Stimulated activated CD8-positive, alpha-beta memory T cell treated with anti-CD3 and anti-CD28 coated beads, Interleukin-15, amount 100 ng/mL, for 48 hours (primary cell): ENCODE measurements around the gene KPNA5.
"Not testable (repeated sequence)": the region's sequence is repeated elsewhere in the genome, so short reads cannot be mapped to it uniquely, and the experiment has no call there.

Experiments used
- DNase-seq, 2 donors: peaks; one replicate each; pipeline ENCODE4 v3.0.0-alpha.2; 2020; ENCODE audit warnings: low read depth in 2 of 2

The KPNA5 gene

DNA sequence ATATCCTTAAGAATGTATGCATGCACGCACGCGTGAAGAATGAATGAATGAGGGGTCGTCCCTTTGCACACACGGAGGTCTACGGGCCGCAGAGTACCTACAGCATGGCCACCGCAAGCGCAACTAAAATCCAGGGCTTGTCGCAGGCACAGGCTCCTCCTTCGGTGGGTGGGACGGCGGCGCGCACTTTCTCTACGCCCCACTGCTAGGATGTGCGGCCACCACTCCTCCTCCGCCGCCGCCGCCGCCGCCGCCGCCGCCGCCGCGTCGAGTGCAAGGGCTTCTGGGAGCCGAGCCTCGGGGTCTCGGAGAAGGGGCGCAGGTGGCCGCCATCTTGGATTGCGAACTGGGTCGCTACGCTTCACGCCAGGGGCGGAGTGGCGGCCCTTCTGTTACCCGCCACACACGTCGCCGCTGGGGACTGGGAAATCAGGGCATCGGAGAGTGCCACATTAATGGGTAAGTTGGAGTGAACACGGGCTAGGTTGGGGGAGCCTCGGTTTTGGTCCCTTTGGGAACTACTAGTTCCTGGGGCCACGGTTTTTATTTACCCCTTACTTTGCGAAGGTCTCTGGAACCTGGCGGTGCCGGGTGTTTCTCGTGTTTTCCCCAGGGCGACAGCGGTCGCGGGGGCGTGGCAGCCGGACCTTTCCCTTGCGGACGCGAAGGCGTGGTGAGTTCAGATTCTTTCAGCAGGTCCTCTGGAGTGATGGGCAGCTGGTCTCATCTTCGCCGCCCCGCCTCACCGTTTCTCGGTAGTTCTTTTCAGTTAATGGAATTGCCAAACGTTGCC, at the start of gene KPNA5:
Gene KPNA5 (plus strand): TSS at position 332 of the 793 bp plus-strand sequence. CDS start 124 bp downstream, at position 456.
- peak; percentile 85 to 91 for DNase-seq

DNA sequence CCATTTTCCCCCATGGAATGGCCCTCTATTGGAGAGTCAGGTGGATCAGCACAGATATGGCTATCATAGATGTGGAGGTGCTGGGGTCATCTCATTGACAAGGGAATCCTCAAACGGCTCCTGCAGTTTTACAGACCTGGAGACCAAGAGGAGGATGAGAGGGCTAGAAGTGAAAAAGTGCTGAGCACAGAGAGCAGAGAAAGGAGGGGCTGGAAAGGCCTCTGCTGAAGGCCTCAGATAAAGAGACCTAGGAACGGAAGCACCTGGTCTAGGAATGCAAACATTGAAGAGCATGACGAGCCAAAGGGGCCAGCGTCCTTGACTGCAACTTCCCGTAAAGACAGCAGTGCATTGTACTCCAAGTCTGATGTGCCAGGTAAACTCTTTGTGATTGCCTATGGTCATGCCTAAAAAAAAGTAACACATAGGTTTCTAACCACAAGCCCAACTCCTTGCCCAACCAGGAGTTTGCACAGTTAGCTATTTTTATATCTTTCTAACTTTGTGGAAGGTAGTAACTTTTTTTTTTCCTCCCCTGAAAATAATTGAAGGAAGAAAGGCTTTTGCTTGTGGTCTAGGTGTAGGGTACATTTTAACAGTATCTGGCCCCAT, 49.5 kb upstream of the KPNA5 start:
- no peak for DNase-seq

DNA sequence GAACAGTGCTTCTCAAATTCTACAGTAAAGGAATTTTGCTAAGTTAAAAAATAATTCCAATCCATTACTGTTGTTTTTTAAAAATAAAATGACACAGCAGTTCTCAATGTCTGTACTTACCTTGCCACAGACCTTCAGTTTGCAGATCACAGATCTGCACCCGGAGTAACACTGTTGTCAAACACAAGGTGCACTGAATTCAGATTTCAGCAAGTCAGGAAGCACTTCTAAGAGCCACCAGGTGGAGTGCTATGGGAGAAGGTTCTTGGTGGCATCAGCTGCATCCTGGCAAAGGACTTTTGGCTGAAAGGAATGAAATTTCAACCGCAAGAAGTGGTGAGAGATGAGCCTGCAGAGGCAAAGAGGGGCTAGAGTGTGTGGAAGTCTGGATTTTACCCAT, 47.3 kb upstream of the KPNA5 start:
- DNase-seq: no peak

DNA sequence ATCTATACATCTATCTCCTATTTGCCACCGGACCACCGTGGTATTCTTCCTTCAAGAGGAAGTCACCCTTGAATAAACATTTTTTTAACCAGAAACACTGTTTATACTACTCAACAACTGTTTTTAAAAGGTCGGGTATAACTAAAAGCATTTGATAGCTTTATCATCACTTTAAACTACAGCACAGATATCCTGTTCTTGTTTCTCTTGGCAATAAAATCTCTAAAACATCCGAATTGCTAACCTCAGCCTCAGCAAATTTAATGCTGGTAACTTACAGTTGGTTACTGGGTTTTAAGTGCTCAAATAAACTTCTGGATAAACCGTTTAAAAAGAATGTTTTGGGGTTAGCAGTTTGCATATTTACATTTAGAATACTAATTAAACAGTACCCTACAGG, 32.9 kb upstream of the KPNA5 start:
- no peak for DNase-seq

DNA sequence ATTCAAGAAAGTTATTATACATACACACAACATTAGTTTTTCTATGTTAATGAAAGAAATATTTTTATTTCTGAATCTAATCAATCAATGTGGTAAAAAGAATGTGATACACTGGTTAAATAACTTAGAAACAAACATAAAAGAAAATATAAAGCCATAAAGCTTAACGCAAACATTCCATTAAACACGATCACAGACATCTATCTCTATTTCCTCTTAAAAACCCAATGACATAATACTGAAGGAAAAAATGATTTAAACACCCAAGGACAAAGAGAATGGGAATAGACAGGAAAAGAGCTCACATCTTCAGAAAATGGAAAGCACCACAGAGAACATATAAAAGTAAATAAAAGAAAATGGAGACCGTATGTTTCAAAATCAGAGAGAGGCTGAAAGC, 31.9 kb upstream of the KPNA5 start:
- no peak for DNase-seq

DNA sequence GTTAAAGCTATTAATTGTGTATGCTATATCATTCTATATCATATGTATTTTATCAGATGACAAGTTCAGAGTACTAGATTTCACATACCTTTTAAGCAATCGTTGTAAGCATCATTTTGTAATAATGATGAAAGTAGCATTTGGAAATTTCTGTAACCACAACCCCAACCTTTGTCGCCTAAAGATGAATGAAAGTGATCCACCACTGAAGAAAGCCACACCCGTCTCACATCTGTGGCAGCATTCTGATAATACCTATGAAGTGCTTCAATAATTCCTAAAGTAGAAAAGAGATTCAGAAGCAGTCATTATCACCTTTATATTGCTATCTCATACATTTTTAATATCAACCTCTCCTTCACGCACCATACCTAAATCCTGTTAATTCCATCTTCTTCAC, 29.1 kb upstream of the KPNA5 start:
- no peak for DNase-seq

DNA sequence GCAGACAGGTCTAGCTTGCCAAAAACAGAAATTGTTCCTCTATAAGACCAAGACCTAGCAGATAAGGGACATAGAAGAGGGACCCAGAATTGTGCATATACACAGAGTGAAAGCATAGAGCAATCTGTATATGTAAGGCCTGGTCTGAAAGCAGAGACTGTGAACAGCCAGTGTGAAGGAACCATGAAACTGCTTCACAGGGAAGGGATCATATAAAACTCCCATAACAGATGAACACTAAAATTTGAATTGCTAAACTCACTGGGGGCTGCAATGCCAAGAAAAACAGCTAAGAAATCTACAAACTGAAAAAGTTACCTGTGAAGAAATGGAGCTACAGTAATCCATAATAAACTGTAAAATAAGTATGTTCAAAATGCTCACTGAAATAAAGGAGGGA, 19.4 kb upstream of the KPNA5 start:
- no peak for DNase-seq

DNA sequence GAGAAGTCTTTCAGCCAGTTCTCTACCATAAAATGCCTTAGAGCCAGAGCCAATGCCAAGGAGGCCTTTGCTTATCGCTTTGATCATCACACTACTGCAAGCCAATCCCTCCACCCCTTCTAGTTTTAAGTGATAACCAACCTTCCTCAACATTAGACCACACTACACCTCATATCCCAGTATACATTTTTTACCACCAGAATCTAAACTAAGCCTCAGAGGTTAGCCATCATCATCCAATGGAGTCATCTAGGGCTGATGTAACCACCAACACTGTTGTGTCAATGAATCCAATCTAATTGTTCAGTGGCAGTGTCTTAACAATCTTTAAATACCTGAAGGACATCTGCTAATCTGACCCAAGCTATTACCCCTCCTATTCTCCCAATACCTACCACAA, 18.8 kb upstream of the KPNA5 start:
- DNase-seq: no peak

DNA sequence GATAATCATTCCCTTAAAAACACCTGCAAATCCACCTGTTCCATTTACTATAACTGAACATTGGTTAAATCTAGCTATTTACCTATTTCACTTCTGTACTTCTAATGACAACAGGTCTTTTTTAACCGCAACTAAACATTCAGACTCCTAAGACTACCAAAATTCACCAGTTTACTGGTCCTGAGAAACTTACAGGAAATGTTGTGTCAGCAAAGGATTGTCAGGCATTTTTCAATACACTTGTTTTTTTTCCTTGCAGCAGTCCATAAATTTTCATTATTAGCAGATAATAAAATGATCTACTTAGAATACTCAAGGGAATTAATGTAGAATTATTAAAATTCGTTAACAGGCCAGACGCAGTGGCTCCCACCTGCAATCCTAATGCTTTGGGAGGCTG, 17.7 kb upstream of the KPNA5 start:
- DNase-seq: no peak

DNA sequence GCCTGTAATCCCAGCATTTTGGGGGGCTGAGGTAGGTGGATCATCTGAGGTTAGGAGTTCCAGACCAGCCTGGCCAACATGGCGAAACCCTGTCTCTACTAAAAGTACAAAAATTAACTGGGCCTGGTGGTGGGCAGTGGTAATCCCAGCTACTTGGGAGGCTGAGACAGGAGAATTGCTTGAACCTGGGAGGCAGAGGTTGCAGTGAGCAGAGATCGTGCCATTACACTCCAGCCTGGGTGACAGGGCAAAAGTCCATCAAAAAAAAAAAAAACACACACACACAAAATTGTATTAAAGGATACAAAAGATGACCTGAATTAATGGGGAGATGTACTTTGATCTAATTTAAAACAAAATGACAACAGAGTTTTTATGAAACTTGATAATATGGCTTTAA, 16.8 kb upstream of the KPNA5 start:
- DNase-seq: not testable (repeated sequence)

DNA sequence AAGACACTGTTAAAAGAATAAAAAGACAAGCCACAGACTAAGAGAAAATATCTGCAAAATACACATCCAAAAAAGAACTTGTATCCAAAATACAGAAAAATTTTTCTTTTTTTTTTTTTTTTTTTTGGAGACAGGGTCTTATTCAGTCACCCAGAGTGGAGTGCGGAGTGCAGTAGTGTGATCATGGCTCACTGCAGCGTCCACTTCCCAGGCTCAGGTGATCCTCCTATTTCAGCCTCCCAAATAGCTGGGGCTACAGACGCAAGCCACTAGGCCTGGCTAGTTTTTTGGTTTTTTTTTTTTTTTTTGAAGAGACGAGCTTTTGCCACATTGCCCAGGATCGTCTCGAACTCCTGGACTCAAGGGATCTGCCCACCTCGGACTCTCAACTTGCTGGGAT, 15.5 kb upstream of the KPNA5 start:
- no peak for DNase-seq

DNA sequence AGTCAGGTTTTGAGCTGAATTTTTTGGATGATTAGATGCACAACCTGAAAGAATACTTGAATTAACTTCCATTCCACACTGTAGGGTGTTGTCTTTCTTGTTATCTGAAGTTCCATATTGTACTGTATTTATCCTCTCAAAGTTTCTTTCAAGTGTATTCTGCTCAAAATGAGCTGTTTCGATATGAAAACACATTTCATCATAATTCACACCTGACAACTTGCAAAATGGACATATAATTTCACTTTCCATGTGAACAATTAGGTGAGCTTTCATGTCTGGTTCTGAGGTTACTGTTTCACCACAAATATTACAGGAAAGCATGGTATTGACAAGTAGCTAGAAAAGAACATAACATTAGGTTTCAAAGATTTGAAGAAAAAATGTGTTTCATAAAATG, 14.1 kb upstream of the KPNA5 start:
- no peak for DNase-seq

DNA sequence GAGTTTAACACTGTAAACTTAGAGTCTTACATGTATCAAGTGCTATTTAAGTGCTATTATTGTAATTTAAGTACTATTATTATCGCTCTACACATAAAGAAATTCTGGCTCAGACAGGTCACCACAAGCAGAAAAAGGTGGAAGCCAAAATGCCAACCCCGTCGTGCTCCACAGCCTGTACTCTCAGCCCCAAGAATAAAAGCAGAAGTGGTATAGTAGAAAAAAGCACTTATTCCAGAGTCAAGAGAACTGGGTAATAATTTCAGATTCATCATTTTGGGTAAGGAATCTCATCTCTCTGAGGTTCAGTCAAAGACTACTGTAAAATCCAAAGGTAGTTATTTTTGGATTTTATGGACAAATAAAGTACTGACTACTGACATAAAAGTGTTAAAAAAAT, 13.4 kb upstream of the KPNA5 start:
- DNase-seq: no peak

DNA sequence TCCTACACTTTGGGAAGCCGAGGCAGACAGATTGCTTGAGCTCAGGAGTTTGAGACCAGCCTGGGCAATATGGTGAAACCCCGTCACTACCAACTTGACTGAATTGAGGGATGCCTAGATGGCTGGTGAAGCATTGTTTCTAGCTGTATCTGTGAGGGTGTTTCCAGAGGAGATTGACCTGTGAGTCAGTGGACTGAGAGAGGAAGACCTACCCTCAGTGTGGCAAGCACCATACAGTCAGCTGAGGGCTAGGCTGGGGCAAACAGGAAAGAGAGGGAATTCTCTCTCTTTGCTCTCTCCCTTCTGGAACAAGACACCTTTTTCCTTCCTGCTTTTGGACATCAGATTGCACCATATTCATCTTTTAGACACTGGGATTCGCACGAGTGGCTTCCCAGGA, 8.7 kb upstream of the KPNA5 start:
- DNase-seq: no peak

DNA sequence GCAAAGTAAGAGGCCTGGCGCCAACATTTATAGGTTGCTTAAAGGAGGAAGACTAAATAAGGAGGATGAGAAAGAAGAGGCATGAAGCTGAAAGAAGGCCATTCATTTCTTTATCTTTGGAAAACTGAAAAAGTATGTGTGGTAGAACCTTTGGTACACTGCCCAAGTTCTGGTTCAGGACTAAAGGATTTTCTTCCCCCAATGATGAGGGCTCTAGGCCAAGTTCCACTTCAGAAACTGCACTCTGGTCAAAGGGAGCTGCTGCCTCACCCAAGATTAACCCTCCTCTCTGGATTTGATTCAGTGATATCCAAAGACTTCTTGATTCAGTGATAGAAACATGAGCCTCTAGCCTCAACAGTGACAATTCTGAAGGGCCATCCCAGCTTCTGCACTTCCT, 5.0 kb upstream of the KPNA5 start:
- no peak for DNase-seq

DNA sequence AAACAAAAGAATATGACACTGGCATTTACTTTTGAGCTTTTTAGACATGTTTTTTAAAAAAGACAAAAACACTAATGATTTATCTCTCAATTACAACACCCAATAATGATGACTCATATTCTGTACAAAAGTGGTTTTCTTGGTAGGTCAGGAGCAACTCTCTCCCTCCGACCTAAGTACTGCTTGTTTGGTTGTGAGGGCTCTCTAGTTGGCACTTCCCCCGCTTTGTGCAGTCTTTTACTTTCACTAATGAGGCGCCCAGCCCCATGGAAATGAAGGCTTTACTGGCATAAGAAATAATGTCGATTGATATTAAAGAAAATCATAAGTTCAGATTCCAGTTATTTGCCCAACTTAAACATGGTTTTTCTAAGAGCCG, 1.3 kb downstream of the KPNA5 start:
- DNase-seq: peak in 1 of 2 donors; percentile 18

DNA sequence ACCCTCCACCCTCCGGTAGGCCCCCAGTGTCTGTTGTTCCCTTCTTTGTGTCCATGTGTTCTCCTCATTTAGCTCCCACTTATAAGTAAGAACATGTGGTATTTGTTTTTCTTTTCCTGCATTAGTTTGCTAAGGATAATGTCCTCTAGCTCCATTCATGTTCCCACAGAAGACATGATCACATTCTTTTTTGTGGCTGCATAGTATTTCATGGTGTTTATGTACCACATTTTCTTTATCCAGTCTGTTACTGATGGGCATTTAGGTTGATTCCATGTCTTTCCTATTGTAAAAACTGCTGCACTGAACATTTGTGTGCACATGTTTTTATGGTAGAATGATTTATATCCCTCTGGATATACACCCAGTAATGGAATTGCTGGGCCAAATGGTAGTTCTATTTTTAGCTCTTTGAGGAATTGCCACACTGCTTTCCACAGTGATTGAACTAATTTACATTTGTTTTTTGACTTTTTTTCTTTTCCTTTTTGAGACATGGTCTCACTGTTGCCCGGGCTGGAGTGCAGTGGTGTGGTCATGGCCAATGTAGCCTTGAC, 4.5 kb downstream of the KPNA5 start:
- DNase-seq: no peak

DNA sequence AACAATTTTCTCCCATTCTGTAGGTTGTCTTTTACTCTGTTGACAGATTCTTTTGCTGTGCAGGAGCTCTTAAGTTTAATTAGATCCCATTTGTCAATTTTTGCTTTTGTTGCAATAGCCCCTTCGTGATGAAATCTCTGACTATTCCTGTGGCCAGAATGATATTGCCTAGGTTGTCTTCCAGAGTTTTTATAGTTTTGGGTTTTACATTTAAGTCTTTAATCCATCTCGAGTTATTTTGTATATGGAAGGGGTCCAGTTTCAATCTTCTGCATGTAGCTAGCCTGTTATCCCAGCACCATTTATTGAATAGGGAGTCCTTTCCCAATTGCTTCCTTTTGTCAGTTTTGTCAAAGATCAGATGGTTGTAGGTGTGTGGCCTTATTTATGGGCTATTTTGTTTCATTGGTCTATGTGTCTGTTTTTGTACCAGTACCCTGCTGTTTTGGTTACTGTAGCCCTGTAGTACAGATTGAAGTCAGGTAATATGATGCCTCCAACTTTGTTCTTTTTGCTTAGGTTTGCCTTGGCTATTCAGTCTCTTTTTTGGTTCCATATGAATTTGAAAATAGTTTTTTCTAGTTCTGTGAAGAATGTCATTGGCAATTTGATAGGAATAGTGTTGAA, 5.6 kb downstream of the KPNA5 start:
- DNase-seq: not testable (repeated sequence)

DNA sequence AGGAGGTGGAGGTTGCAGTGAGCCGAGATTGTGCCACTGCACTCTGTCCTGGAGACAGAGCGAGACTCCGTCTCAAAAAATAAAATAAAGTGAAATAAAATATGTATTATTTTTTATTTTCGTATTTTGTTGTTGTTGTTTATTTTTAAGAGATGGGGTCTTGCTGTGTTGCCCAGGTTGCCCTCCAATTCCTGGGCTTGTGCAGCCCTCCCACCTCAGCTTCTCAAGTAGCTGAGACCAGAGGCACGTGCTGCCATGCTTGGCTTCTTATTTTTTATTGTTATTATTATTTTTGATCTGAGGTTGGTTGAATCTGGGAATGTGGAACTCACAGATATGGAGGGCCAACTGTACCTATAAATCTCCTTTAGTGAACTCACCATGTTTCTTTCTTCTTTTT, 10.1 kb downstream of the KPNA5 start:
- DNase-seq: no peak

DNA sequence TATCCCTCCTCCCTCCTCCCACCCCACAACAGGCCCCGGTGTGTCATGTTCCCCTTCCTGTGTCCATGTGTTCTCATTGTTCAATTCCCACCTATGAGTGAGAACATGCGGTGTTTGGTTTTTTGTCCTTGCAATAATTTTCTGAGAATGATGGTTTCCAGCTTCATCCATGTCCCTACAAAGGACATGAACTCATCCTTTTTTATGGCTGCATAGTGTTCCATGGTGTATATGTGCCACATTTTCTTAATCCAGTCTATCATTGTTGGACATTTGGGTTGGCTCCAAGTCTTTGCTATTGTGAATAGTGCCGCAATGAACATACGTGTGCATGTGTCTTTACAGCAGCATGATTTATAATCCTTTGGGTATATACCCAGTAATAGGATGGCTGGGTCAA, 11.9 kb downstream of the KPNA5 start:
- not testable (repeated sequence) for DNase-seq

DNA sequence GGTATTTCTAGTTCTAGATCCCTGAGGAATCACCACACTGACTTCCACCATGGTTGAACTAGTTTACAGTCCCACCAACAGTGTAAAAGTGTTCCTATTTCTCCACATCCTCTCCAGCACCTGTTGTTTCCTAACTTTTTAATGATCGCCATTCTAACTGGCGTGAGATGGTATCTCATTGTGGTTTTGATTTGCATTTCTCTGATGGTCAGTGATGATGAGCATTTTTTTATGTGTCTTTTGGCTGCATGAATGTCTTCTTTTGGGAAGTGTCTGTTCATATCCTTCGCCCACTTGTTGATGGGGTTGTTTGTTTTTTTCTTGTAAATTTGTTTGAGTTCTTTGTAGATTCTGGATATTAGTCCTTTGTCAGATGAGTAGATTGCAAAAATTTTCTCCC, 12.3 kb downstream of the KPNA5 start:
- not testable (repeated sequence) for DNase-seq

DNA sequence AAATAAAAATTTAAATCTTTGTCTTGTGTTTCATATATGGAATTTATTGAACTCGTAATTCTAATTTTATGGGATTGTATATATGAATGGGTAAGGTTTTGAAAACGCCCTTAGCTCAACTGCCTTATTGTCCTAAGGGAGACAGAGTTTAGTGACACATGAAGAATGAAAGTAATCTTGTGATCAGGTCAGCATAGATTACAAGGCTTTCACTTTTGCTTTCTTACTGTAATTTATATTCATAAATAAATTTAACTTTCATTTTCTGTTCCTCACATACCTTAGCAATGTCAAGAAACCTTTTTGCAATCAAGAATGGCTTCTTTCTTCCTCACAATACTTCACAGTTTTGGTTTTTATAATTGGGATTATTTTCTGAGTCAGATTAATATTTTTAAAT, 14.4 kb downstream of the KPNA5 start:
- no peak for DNase-seq

DNA sequence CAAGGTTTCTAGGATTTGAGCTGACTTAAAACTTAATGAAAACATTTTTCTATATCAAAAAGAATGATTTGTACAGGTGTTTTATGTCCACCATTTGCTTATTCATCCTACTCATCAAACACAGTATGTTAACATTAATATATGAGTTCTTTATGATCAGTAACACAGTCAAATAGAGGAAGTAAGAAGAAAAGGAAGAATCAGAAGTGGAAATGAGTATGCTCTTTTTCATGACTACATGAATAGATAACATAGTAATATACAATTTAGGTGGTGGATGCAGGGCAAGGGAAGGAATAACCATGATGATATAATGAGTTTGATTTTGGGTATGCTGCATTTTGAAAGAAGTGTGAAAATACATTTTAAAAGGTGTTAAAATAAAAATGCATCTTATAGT, 16.5 kb downstream of the KPNA5 start:
- no peak for DNase-seq
